ENCODE results near the gene PRDM8. TPM values are rescaled to one million over a fixed set of nuclear protein-coding genes. Genes with fewer than 3 reads are reported as not detected.

PRDM8 gene
- total RNA-seq, 4 donors from 2014 or later = 0.49 to 1.9 (median 1.1) TPM

- DNase-seq (ENCODE audit: low spot score in 2 of 2) = no peak
- 76% methylated on average over 2 of the region's 2 CpGs for WGBS
- Histone ChIP-seq H3K4me1 (no peaks in the 10 kb centered on the region), H3K9me3 (no peaks in the 10 kb centered on the region), H3K27ac (no peak overlapping the region), H3K36me3 (no peaks in the 10 kb centered on the region), H3K4me3 (no peak overlapping the region), H3K27me3 (no peaks in the 10 kb centered on the region)
- no peak for TF ChIP-seq EP300 (IDR thresholded peaks at IDR 0.05)
- TF ChIP-seq POLR2AphosphoS5 (IDR thresholded peaks at IDR 0.05) = no peak
- TF ChIP-seq, protein P1, sequence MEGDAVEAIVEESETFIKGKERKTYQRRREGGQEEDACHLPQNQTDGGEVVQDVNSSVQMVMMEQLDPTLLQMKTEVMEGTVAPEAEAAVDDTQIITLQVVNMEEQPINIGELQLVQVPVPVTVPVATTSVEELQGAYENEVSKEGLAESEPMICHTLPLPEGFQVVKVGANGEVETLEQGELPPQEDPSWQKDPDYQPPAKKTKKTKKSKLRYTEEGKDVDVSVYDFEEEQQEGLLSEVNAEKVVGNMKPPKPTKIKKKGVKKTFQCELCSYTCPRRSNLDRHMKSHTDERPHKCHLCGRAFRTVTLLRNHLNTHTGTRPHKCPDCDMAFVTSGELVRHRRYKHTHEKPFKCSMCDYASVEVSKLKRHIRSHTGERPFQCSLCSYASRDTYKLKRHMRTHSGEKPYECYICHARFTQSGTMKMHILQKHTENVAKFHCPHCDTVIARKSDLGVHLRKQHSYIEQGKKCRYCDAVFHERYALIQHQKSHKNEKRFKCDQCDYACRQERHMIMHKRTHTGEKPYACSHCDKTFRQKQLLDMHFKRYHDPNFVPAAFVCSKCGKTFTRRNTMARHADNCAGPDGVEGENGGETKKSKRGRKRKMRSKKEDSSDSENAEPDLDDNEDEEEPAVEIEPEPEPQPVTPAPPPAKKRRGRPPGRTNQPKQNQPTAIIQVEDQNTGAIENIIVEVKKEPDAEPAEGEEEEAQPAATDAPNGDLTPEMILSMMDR (IDR thresholded peaks at IDR 0.05) = no peak
- no peak for TF ChIP-seq POLR2A (IDR thresholded peaks at IDR 0.05)
Observed at GRCh38 chr4:80155316-80155982, 41.9 kb upstream of the PRDM8 start.

DNA sequence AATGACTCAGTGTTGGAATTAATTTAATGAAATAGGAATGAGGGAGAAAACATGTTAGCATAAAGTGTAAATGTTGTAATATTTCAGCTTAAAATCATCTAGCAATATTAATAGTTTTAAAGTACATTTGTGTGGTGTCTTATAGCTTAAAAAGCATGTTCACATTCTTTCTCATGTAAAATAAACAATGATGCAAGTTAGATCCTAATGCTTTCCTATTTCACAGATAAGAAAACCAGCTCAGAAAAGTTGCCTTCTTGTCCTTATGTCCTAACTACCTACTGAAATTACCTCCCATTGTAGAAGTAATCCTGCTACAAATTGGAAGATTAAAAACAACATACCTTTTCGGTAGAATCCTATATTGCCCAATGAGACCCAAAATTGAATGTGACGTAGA, 40.9 kb upstream of the PRDM8 start:
- no peak for DNase-seq (ENCODE audit: low spot score in 2 of 2)
- Histone ChIP-seq H3K36me3 (no peaks in the 10 kb centered on the region), H3K27me3 (no peaks in the 10 kb centered on the region), H3K9me3 (no peaks in the 10 kb centered on the region), H3K4me3 (no peak overlapping the region), H3K4me1 (no peaks in the 10 kb centered on the region), H3K27ac (no peak overlapping the region)
- WGBS = 95% methylated on average over 2 of the region's 2 CpGs
- TF ChIP-seq POLR2AphosphoS5 (IDR thresholded peaks at IDR 0.05) = no peak
- TF ChIP-seq POLR2A (IDR thresholded peaks at IDR 0.05) = no peak
- TF ChIP-seq, protein P1 (IDR thresholded peaks at IDR 0.05) = no peak
- no peak for TF ChIP-seq EP300 (IDR thresholded peaks at IDR 0.05)

DNA sequence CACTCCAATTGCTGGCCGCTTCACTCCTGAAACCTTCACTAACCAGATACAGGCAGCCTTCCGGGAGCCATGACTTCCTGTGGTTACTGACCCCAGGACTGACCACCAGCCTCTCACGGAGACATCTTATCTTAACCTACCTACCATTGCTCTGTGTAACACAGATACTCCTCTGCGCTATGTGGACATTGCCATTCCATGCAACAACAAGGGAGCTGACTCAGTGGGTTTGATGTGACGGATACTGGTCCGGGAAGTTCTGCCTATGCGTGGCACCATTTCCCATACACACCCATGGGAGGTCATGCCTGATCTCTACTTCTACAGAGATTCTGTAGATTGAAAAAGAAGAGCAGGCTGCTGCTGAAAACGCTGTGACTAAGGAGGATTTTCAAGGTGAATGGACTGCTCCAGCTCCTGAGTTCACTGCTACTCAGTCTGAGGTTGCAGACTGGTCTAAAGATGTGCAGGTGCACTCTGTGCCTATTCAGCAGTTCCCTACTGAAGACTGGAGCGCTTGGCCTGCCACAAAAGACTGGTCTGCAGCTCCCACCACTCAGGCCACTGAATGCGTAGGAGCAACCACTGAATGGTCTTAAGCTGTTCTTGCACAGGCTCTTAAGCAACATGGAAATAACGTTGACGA, 35.8 kb upstream of the PRDM8 start:
- H3K4me1 ChIP-seq = no peaks in the 10 kb centered on the region
- TF ChIP-seq, protein P1 (IDR thresholded peaks at IDR 0.05) = no peak
- no peak for TF ChIP-seq EP300 (IDR thresholded peaks at IDR 0.05)
- no peak for TF ChIP-seq POLR2AphosphoS5 (IDR thresholded peaks at IDR 0.05)
- TF ChIP-seq POLR2A (IDR thresholded peaks at IDR 0.05) = no peak
- no peak overlapping the region for H3K4me3 ChIP-seq
- no peak overlapping the region for H3K27ac ChIP-seq
- WGBS = 91% methylated on average over 12 of the region's 12 CpGs
- H3K9me3 ChIP-seq = no peaks in the 10 kb centered on the region
- H3K27me3 ChIP-seq = no peaks in the 10 kb centered on the region
- no peaks in the 10 kb centered on the region for H3K36me3 ChIP-seq
- no peak for DNase-seq (ENCODE audit: low spot score in 2 of 2)

GRCh38 chr4:80162418-80162817, 34.9 kb upstream of the PRDM8 start:
- WGBS = 94% methylated on average over 4 of the region's 4 CpGs
- no peaks in the 10 kb centered on the region for H3K4me1 ChIP-seq
- H3K4me3 ChIP-seq = no peak overlapping the region
- TF ChIP-seq, protein P1 (IDR thresholded peaks at IDR 0.05) = no peak
- no peaks in the 10 kb centered on the region for H3K27me3 ChIP-seq
- DNase-seq (ENCODE audit: low spot score in 2 of 2) = no peak
- H3K27ac ChIP-seq = no peak overlapping the region
- H3K9me3 ChIP-seq = no peaks in the 10 kb centered on the region
- H3K36me3 ChIP-seq = no peaks in the 10 kb centered on the region

- Histone ChIP-seq H3K27ac (no peak overlapping the region), H3K4me3 (no peak overlapping the region), H3K36me3 (no peaks in the 10 kb centered on the region), H3K27me3 (no peaks in the 10 kb centered on the region), H3K4me1 (no peaks in the 10 kb centered on the region), H3K9me3 (no peaks in the 10 kb centered on the region)
- no peak for TF ChIP-seq POLR2A (IDR thresholded peaks at IDR 0.05)
- TF ChIP-seq POLR2AphosphoS5 (IDR thresholded peaks at IDR 0.05) = no peak
- TF ChIP-seq, protein P1 (IDR thresholded peaks at IDR 0.05) = no peak
- DNase-seq (ENCODE audit: low spot score in 2 of 2) = no peak
Observed at GRCh38 chr4:80165855-80166254, 31.4 kb upstream of the PRDM8 start.
